Fibroblast of skin of abdomen (primary cell): ENCODE measurements around the gene C7.

ENCODE experiments used
- DNase-seq: peaks from one replicate; pipeline ENCODE4 v3.0.0-alpha.2; 2013

C7 gene

GRCh38 chr5:40928886-40929448, 19.7 kb downstream of the C7 start:
- no peak for DNase-seq

DNA sequence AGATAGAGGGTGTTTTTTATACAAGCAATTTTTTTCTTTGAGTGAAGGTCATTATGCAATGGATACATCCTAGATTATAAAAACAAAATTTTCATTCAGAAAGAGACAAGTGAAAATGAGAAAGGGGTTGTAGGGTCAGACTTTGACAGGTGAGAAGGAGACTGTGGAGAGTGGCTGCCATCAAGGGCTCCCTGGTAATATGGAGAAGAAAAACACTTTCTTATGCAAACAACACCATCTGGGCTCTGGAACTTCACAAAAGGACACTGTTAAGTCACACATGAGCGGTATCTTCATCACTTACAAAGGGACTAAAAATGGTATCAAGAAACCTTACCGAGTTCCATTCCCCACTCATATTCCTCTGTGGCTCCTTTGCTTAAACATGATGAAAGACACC, 23.5 kb downstream of the C7 start:
- no peak for DNase-seq

GRCh38 chr5:40937075-40937474, 27.8 kb downstream of the C7 start:
- no peak for DNase-seq

DNA sequence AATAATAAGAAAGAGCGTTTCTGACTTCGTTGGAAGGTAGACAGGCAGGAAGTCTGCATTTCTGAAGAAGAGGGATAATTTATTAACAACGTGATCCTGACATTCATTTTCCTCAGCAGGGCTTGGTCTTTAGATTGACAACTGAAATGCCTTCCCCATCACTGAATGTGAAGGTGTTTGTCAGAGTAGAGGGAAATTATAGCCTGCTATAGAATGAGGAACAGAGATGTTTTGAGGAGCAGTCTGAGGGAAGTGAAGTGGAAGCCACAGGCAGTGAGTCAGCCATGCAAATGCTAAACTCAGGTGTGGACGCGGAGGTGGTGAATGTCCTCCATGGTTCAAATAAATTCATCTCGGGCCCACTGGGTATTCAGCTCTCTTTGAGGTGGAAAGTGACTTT, 30.5 kb downstream of the C7 start:
- DNase-seq: no peak

DNA sequence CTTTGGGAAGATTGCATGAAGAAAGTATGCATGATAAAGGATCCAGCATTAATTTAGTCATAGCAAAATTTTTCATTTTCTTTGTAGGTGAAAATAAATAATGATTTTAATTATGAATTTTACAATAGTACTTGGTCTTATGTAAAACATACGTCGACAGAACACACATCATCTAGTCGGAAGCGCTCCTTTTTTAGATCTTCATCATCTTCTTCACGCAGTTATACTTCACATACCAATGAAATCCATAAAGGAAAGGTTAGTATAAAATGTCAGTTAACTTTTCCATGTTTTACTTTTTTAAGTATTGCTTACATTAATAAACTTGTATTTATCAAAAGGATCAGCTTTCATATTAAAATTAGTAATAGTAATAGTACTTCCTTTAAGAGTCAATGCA, 35.8 kb downstream of the C7 start:
- no peak for DNase-seq

DNA sequence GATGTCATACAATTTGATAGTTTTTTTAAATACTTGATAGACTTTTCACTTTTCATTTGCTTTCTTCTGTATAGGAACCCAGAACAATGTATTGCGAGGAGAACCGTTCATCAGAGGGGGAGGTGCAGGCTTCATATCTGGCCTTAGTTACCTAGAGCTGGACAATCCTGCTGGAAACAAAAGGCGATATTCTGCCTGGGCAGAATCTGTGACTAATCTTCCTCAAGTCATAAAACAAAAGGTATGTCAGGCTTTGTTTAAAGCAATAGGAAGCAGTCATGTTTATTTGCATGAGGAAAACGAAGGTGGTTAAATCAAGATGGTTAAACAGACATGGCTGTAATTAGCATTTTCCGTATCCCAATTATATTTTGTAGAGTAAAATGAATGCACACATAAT, 46.0 kb downstream of the C7 start:
- DNase-seq: no peak

- DNase-seq: no peak
Measured at GRCh38 chr5:40957048-40957447, 47.8 kb downstream of the C7 start.

- no peak for DNase-seq
Measured at GRCh38 chr5:40958811-40959210, 49.5 kb downstream of the C7 start.

- DNase-seq: no peak
Measured at GRCh38 chr5:40960037-40960436, 50.7 kb downstream of the C7 start.

GRCh38 chr5:40962207-40962955, 53.1 kb downstream of the C7 start:
- no peak for DNase-seq

- DNase-seq: no peak
Measured at GRCh38 chr5:40972434-40972833, 63.1 kb downstream of the C7 start.

DNA sequence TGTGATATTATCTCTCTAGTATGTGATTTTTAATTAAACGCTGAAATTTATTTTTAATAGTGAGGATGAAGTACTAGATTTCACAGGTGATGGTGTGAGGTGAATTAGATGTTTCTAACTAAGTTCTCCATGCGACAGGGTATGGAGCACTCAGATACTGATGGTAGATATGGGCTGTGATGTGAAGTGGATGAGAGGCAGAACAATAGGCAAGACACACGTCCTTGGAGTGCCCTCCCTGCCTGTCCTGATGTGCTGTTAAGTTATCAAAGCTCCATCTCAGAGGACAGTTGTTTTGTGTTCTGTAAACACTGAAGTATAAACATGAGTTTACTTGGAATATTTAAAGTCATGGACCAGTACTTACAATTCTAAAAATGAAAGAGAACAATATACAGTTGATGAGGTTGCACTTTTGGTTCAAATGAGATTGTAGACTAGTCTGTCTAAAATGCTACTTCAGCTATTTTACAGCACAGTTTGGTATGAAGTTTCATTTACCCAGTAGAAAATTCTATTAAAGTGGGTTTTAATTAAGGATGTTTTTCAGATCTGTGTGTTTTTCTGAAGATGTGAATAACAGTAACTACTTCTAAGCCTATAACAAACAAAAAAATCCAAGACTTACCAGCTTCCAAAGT, 64.2 kb downstream of the C7 start:
- no peak for DNase-seq

DNA sequence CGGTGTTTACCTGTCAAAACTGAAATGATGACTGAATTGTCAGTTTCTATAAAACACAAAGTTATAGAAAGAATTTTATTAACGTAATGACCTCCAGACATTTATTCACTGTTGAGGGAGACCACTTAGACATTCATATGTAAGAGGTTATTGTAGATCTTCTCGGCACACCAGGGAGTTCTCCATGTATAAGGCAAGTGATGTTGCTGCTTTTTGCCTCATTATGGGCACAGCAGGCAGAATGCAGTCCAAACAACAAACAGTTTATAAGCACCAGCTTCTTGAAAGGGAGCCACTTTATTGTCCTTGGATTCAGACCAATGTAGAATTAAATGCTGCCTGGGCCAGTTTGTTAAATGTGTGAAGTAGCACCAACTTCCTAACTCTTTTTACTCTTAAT, 66.7 kb downstream of the C7 start:
- no peak for DNase-seq

- no peak for DNase-seq
Measured at GRCh38 chr5:40976836-40977235, 67.5 kb downstream of the C7 start.

DNA sequence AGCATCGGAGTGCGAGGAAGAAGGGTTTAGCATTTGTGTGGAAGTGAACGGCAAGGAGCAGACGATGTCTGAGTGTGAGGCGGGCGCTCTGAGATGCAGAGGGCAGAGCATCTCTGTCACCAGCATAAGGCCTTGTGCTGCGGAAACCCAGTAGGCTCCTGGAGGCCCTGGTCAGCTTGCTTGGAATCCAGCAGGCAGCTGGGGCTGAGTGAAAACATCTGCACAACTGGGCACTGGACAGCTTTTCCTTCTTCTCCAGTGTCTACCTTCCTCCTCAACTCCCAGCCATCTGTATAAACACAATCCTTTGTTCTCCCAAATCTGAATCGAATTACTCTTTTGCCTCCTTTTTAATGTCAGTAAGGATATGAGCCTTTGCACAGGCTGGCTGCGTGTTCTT, 72.1 kb downstream of the C7 start:
- no peak for DNase-seq

DNA sequence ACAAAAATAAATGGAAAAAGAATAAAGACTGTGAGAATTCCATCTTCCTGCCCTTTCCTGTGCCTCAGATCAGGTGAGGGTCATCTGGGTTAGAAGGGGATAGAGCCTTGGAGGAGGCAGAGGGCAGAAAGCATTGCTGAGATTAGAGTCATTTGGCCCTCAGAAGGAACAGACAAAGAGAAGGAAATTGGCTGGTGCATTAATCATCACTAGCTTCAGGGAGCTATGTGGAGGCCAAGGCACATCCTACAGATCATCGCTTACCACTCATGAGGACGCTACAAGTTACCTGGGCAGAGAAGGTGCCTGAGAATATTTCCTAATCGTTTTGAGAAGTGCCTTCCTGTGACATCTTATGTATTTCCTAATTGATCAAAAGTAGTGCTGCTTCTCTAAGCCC, 74.5 kb downstream of the C7 start:
- DNase-seq: no peak

GRCh38 chr5:40984884-40985283, 75.6 kb downstream of the C7 start:
- DNase-seq: peak; percentile 50

DNA sequence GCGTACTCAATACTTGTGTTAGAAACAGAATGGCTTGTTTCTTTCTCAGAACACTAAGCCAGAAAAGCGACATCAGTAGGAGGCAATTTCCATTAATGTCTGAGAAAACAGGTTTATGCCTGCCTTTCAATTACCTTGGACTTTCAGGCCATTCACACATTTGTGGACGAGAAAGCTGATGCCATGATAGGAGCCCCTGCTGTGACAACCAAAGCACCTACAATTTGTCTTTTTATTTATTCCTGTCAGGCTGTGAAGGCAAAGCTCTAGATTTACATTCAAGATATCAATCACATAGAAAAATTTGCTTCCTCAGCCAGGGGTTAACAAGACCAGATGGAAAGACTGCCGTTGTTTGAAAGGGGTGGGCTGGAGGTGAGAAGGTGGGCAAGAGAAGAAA, 76.2 kb downstream of the C7 start:
- DNase-seq: no peak

DNA sequence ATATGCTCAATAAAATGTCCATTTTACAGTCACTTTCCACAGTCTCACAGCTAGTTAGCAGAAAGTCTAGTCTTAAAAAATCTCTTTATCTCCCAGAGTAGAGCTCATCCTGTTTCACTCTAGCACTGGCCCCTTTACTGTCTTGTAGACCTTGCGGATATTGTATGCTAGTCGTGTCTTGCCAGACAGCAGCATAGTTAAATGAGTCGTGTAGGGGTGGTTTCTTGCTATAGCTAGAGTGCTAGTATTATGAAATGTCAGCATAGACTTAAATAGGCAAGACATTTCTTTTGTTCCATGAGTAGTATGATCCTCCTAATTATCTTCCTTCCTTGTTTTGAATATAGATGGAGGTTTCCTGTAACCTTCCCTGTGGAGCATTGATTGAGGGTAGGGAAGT, 77.4 kb downstream of the C7 start:
- DNase-seq: no peak

DNA sequence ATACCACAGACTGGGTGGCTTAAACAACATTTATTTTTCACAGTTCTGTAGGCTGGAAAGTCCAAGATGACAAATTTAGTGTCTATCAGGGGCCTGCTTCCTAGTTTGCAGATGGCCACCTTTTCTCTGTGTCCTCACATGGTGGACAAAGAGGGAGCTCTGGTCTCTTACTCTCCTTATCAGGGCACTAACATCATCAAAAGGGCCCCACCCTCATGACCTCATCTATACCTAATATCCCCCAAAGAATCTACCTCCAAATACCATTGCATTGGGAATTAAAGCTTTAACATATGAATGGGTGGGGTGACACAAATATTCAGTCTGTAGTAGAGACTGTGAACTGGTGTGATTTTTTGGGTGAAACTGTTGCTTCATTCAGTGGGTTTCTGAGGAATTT, 78.1 kb downstream of the C7 start:
- no peak for DNase-seq

DNA sequence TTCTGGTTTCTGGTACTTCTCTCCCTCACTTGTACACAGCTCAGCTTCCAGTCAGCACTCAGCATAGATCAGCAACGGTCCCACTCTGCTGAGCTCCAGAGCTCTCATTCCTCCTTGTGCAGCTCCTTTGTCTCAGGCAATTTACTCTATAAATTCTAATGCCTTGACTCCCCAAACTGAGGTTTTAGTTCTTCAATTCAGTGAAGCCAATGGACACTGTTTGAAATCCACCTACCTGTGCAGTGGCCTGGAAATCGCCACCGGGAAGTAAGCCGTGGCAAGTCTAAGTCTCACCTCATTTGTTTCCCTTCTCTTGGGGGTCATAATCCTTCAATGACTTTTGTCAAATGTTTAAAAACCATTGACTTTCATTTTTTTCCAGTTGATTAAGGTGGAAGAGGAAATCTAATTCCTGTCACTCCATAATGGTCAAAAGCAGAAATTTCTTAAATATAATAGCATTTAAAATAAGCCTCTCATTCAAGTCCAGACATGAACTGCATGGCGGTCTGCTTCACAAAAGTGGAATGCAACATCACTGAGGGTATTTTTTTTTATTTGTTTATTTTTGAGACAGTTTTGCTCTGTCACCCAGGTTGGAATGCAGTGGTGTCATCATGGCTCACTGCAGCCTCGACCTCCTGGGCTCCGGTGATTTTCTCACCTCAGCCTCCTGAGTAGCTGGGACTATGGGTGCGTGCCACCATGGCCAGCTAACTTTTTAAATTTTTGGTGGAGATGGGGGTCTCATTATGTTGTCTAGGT, 79.6 kb downstream of the C7 start:
- DNase-seq: no peak

- DNase-seq: no peak
Measured at GRCh38 chr5:40991168-40991980, 82.1 kb downstream of the C7 start.
